Umbilical cord (tissue), 2 donors: Measurements from ENCODE around the gene EXOC2. TPM values are rescaled to one million over a fixed set of nuclear protein-coding genes. Genes with fewer than 3 reads are reported as not detected.

Source experiments
- DNase-seq: peaks from one replicate; pipeline ENCODE4 v3.0.0-alpha.2; 2015; ENCODE audit warnings: low spot score
- total RNA-seq: library from RNA; depleted of rRNA; stranded (reverse); fragments of >200 nt; gene quantifications from one replicate; pipeline ENCODE4 v1.2.3, GENCODE V29; 2014; ENCODE audit warnings: low replicate concordance; ENCODE audit not compliant: insufficient read depth

Gene EXOC2
- total RNA-seq, 1 donor from 2014 or later: 47.9 TPM

- no peak for DNase-seq
These were observed 164.8 kb downstream of the EXOC2 start for GRCh38 chr6:527989-528673.

DNA sequence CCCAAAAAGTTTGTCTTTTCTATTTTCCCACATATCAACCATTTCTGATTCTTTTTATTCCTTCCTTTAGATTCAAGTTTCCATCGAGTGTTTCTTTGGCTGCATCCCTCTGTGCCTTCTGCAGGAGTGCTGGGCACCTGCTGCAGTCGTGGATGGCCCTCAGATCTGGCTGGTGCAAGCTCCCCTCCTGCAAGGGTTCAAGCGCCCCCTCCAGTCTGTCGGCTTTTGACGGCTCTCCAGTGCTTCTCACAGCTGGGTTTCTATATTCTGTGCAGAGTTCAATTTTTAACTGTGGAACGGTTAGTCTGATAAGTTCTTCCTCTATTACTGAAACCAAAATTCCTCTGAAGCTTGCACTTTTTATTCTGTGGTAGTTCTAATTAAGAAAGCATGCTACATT lies 168.1 kb downstream of the EXOC2 start:
- DNase-seq: no peak

DNA sequence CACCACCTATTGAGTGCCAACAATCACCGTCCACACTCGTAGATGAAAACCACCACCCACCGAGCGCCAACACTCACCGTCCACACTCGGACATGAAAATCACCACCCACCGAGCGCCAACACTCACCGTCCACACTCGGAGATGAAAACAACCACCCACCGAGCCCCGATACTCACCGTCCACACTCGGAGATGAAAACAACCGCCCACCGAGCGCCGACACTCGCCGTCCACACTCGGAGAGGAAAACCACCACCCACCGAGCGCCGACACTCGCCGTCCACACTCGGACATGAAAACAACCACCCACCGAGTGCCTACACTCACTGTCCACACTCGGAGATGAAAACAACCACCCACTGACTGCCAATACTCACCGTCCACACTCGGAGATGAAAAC lies 172.1 kb downstream of the EXOC2 start:
- DNase-seq: no peak

- DNase-seq: no peak
These were observed 174.7 kb downstream of the EXOC2 start for GRCh38 chr6:518218-518617.

GRCh38 chr6:516213-516612 lies 176.7 kb downstream of the EXOC2 start:
- DNase-seq: no peak

DNA sequence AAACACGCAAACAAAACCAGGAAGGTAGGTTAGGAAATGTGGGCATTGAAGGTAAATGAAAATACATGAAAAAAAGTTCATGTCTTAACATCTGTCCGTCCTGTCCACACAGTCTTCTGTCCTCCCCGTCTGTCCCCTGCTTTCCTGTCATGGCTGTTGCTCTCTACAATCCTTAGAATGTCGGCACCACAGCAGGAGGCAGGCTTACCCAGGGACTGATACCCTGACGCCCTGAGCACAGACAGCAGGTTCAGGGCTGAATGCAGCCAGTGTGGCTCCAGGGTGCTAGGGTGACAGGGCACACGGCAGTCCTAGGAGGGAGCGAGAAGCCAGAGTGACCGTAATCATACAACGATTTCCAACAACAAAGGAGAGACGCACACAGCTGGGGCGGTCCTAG lies 177.7 kb downstream of the EXOC2 start:
- DNase-seq: no peak

DNA sequence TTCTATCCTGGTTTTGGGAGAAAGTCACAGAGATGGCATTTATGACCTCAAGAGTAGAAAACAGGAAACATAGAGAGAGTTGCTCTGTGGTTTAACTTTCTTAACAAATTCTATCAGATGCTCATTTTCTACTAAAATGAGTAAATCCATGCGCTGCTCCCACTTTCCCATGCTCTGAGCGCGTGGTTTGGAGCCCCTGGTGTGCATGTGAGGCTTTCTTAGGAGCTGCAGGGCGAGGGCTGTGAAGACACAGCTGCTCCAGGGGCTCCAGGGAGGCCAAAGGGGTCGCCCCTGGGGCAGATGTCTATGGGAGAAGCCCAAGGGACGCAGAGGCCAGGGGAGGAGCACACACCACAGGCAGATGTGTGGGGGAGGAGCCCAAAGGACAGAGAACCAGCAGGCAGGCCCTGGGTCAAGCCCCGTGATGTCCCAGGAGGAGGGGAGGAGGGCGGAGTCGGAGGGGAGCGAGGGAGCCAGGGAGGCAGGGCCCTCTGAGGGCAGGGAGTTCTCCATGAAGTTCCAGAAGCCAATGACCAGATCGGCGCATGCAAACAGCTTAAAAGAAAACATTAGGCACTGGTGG lies 178.5 kb downstream of the EXOC2 start:
- no peak for DNase-seq

DNA sequence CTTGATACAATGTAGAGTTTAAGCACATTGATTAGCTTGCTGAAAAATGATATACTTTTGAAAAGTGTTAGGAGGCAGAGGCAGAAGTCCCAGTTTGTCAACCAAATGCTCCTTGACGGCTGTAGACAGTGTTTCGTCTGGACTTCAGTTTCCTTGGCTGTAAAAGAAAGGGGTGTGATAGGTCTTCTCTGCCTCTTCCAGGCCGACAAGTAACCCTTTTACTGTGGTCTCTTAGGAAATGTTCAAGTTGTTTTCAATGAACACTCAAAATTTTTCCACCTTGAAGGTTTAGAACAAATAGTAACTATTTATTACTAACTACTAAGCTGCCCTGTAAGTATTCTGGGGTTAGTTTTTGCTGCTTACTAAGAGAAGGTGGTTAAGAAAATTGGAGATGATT lies 179.0 kb downstream of the EXOC2 start:
- DNase-seq: no peak

- DNase-seq: no peak
These were observed 179.9 kb downstream of the EXOC2 start for GRCh38 chr6:513058-513457.

DNA sequence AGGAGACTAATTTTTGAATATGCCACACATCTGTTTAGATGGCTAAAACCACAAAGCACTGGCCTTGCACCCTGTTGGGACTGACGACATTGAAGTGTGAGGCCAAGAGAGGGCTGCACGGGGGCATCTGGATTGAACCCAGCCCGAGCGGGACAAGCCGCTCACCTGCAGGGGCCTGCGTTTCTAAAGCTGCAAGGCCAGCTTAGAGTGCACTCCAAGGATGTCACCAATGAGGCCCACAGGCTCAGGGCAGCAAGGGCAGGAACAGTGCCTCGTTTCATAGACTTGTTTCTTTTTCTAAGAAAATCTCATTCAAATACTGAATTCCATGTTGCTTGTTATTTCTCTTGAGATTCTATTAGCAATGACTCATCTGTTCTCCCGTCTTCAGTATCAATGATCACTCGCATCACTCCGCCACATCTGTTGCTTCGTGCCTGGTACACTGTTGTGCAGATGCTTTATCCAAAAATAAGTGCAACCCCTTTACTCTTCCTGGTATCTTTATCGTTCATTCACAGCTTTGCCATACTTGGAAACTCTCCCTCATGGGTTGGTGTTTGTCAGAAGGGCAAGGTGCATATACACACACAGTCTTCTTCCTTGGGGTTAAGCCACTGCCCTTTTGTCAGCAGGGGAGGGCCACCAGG lies 181.3 kb downstream of the EXOC2 start:
- no peak for DNase-seq

DNA sequence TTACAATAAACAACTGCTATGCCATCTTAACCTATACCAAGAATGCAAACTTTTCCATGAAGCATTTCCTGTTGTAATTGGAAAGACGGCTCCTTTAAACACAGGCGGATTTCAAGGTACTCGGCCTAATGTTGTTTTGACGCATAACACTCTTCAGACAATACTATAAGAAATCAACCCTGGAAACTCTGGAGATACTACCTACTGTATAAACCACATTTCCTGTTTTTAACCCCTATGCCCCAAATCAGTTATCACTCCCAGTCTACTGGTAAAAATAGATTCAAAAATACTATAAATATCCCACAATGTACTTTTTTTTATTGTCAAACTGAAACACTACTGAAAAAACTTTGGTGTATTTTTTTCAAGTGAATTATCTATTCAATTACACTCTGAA lies 183.3 kb downstream of the EXOC2 start:
- DNase-seq: no peak

- DNase-seq: no peak
These were observed 184.3 kb downstream of the EXOC2 start for GRCh38 chr6:508614-509013.

DNA sequence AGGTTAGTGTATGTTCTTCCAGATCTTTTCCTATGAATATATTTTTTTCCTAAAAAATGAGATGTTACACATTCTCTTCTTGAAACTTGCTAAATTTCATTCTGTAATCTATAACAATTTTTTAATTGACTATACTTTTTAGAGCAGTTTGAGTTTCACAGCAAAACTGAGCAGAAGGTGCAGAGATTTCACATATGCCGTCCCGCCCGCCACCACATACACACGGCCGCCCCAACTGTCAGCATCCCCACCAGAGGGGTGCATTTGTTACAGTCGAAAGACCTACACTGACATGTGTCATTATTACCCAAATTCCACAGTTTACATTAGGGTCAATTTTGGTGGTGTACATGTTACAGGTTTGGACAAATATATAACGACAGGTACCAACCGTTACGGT lies 184.9 kb downstream of the EXOC2 start:
- DNase-seq: no peak

DNA sequence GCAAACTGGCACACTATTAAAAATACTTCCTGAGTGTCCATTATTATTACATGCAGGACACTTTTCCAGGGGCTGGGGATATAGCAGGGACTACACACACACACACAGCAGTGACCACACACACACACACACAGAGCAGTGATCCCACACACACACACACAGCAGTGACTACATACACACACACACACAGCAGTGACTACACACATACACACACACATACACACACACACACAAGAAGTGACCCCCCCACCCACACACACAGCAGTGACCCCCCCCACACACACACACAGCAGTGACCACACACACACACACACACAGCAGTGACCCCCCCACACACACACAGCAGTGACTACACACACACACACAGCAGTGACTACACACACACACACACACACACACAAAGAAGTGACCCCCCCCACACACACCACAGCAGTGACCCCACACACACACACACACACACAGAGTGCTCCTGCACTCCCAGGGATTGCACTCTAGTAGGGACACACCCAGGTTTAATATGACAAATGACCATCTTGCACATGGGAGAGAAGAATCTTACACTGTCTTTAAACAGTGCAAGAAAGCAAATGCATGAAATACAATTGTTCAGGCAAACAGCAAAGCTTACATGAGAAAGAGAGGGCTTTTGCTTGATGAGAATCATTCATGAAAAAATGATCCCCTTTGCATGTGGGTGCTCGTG lies 185.9 kb downstream of the EXOC2 start:
- no peak for DNase-seq

- DNase-seq: no peak
These were observed 186.4 kb downstream of the EXOC2 start for GRCh38 chr6:506508-506907.

GRCh38 chr6:505374-505773 lies 187.6 kb downstream of the EXOC2 start:
- DNase-seq: no peak

- DNase-seq: no peak
These were observed 188.4 kb downstream of the EXOC2 start for GRCh38 chr6:504446-504980.

DNA sequence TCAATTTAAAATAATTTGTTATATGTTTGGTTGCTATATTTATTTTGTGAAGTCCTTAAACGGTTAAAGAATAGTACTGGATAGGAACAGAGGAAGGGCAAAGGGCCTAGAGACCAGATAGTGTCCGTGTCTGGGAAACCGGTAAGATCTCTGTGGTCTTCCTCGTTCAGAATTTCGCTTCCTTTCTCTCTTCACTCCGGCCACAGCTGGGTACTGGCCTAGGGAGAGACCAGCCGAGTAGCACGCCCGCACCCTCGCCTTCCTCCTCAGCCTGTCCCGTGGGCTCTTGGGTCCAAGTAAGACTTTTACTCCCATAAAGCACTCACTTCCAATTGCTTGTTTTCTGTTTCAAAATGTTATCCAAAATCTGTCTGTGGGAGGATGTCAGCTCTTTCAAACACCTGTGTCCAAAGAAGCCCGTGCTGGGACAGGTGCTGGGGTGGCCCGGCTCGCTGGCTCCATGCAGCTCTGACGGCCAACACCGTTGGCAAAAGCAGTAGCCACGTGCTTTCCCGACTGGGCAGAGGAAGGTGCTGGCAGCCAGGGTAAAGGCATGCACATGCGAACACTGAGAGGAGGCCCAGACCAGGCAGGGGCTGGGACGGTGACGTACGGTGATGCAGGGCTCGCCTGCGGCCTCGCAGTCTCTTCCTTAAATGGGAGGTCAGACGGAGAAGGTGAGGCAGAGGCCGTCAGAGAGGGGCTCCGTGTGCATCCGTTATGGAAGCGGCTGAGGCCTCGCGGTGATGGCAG lies 189.2 kb downstream of the EXOC2 start:
- no peak for DNase-seq

DNA sequence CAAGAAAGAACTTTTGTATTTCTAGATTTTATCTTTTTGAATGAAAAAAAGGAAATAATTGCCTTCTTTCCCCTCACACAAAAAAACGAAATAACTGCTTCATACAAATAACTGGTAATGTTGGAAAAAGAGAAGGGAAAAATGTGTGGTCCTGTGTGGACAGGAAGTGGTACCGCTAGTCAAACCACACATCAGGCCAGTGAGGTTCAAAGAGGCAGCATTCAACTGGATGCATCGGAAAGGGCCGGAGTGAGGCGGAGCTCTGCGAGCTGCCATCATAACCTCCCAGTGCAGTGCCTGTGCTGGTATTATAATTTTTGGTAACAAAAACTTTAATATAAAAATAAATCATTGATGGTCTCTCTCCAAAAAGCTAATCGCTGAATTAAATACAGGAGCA lies 190.2 kb downstream of the EXOC2 start:
- no peak for DNase-seq

GRCh38 chr6:501891-502601 lies 190.9 kb downstream of the EXOC2 start:
- DNase-seq: no peak

- DNase-seq: no peak
These were observed 193.3 kb downstream of the EXOC2 start for GRCh38 chr6:499617-500016.
